ENCODE data around the gene TTC7B.

GRCh38 chr14:90534838-90535555, 281.2 kb downstream of the TTC7B start:
- TF ChIP-seq CTCF (IDR thresholded peaks at IDR 0.05 in 4 of 5, conservative IDR thresholded peaks at IDR 0.05 in 1 of 5) (no peak), POLR2A (IDR thresholded peaks at IDR 0.05) (no peak)

All from gastrocnemius medialis (tissue), 4 donors.